GM19467 (cell line): ENCODE results near the gene NLRP5.
"Not testable (repeated sequence)": the region's sequence is repeated elsewhere in the genome, so short reads cannot be mapped to it uniquely, and the experiment has no call there.

Experiments
- ATAC-seq: cut with Tn5 transposase; IDR thresholded peaks from one replicate; pipeline ENCODE4 v1.9.1; 2021; ENCODE audit warnings: mild to moderate bottlenecking, moderate library complexity; ENCODE audit not compliant: unreplicated experiment

NLRP5 gene

DNA sequence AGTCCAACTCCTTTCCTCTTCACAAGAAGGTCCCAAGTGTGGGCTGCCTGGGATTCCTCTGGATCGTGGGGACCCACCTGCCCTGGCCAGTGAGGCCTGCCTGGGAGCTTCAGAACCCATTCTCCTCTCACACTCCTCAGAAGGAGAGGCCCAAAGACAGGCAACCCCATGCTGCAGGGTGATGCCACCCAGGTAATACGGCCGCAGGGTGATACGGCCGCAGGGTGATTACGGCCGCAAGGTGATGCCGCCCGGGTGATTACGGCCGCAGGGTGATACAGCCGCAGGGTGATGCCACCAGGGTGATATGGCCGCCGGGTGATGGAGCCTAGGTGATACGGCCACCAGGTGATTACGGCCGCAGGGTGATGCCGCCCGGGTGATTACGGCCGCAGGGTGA is 111.7 kb downstream of the NLRP5 start:
- ATAC-seq: not testable (repeated sequence)

DNA sequence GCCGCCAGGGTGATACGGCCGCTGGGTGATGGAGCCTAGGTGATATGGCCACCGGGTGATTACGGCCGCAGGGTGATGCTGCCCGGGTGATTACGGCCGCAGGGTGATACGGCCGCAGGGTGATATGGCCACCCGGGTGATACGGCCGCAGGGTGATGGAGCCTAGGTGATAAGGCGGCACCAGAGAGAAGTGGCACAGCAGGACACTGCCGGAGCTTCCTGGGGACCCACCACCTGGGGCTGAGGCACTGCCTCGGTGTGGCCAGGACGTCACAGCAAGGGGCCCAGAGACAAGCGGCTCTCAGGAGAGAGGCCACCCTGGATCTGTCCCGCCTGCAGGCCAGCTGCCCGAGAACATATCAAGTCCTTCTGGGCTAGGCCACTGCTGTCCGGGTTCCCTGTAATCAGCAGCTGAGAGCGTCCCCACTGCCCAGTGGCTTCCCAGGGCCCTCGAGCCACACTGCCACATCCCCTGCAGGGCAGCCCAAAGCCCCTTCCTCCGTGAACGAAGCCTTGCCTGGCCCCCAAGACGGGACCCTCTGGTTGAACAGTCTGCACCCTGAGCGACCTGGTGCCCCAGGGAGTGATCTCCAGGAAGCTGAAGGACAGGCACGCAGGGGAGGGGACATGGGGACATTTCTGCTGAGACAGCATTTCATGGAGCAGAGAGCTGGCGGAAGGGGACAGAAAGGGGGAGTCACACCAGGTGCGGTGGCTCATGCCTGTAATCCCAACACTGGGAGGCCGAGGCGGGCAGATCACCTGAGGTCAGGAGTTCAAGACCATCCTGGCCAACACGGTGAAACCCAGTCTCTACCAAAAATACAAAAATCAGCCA is 112.4 kb downstream of the NLRP5 start:
- no peak for ATAC-seq

DNA sequence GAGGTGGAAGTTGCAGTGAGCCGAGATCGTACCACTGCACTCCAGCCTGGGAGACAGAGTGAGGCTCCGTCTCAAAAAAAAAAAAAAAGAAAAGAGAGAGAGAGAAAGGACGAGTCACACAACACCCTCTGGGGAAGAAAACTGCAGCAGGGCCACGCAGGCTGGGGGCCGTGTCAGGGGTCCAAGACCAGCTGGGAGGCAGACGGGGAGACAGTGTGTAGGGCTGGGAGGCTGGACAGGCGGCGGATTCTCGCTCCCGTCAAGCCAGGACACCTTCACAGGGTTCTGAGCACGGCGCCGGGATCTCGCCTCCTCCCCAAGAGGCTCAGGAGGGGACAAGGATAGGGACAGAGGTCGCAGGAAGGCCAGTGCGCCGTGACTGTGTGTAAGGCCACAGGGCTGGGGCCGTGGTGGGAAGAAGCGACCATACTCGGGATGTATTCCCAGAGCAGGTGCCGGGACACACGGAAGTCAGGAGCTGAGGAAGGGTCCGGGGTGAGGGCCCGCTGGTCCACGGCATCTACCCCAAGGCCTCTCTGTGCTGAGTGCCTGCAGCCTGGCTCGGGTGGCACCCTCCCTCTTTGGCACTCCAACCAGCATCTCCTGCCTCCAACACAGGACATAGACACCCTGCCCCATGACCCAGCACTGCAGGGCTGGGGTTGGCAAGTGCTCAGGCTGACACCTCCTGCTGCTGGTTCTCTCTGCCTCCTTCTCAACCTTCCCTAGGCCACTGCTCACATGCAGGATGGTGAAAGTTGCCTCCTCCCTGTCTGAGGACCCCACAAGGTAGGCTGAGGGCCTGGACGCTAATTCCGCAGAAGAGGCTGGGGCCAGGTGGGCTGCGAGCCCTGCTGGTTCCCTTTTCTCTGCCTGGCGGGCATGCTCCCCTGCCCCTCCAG is 113.3 kb downstream of the NLRP5 start:
- no peak for ATAC-seq

DNA sequence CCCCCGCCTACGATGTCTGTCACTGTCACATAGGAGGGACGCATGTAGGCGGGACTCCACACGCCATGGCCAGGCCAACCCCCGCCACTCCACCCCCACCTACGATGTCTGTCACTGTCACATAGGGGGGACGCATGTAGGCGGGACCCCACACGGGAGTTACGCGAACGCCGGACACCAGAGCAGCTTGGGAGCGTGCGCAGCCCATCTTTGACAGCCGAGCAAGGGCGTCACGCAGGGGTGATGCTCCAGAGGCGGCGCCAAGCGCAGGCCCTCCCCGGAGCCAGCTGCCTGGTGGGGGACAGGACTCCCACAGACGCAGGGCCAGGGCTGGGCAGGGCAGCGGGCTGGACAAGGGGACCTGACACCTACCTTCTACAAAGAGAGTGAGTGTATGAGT is 114.5 kb downstream of the NLRP5 start:
- no peak for ATAC-seq

DNA sequence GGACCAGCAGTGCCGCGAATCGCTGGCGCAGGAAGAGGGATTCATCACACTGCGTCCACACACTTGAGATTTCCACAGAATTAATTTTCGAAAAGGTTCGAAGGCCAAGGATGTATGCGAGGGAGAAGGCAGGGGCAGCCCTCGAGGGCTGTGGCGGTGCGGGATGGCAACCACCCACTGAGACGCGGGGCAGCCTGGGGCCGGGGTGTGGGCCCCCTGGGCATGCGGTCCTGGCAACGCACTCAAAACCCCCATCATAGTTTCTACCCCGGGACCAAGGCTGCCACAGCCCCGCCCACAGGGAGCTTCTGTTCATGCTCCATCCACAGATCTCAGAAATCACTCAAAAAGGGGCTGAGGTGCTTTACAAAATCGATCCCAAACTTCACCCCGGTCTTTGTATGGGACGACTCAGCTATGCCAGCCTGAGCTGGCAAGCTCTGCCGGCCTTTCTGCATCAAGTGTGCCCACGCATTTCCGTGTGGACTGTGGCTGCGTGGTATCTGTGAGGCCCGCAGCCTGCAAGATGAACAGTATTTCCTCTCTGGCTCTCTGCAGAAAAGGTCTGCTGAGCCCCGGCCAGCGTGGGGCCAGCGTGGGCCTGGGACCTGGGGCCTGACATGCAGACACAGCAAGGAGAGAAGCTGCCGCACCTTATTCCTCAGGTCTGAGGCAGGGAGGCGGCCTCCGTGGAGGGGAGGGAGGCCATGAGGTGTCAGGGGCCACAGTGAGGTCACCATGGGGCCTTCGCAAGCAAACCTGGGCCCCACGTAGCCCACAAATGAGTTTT is 115.4 kb downstream of the NLRP5 start:
- no peak for ATAC-seq

DNA sequence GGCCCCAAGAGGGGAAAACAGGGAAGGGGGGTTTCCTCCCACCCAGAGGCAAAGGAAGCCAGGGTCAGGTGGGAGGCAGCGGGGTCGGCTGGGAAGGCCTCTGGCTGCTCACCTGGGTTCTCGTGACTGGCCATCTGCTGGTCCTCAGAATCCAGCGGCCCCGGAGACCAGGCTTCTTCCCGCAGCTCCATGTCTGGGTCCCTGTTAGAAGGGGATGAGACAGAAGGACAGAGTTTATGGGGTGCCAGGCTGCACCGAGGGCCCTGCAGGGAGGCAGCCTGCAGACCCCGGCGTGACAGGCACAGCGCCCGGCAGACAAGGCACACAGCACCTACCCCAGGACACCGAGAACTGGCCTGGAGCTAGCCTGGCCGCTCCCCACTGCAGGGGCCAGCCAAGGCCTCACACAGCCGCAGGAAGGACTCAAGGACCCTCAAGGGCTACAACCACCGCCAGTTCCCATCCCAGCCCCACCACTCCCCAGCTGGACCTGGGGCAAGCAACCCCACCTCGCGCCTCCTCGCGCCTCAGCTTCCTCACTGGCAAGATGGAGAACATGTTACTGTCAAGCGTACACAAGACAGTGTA is 116.5 kb downstream of the NLRP5 start:
- ATAC-seq: no peak

DNA sequence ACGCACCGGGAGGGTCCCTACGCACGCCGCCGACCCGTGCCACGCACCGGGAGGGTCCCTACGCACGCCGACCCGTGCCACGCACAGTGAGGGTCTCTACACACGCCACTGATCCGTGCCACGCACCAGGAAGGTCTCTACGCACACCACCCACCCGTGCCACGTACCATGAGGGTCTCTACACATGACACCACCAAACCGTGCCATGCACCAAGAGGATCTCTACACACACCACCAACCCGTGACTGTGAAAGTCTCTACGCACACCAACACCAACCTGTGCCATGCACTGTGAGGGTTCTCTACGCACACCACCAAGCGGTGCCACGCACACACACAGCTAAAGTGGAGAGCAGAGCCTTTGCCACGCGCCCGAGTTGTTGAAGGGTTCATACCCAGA is 117.8 kb downstream of the NLRP5 start:
- no peak for ATAC-seq

DNA sequence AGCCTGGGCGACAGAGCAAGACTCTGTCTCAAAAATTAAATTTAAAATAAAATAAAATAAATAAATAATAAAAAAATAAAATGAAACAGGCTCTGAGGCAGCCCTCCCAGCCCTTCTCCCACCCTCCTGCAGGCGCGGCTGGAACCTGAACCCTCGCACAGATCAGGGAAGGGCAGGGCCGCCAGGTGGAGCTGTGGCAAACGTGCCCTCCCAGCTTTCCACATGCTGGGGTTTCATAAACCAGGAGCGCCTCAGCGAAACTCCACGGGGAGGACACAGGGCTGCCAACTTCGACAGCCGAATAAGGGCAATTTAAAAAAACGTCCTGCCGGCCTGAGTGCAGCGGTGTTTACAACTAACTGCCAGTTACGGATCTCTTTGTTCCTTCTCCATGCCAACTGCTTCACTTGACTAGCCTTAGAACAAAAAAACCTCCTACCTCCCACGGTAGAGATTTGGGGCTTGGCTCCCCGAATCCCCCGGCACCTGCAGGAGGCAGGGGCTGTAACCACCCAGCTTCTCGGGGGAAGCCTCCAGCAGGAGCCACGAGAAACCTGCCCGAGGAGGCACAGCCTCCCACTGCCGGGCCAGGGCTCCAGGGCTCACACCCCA is 118.6 kb downstream of the NLRP5 start:
- ATAC-seq: no peak

DNA sequence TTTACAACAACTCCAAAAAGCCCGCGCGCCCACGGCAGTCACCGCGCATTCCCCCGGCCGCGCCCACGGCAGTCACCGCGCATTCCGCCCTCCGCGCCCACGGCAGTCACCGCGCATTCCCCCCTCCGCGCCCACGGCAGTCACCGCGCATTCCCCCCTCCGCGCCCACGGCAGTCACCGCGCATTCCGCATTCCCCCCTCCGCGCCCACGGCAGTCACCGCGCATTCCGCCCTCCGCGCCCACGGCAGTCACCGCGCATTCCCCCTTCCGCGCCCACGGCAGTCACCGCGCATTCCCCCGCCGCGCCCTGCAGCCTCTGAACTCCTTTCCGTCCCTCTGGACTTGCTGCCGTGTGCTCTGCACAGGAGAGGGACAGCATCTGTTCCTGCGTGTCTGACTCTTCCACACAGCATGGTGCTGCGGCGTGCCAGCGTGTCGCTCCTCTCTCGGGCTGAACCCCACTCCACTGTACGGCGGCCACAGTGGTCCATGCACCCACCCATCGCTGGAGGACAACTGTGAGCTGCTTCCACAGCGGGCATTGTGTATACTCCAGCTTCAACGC is 119.3 kb downstream of the NLRP5 start:
- ATAC-seq: not testable (repeated sequence)

DNA sequence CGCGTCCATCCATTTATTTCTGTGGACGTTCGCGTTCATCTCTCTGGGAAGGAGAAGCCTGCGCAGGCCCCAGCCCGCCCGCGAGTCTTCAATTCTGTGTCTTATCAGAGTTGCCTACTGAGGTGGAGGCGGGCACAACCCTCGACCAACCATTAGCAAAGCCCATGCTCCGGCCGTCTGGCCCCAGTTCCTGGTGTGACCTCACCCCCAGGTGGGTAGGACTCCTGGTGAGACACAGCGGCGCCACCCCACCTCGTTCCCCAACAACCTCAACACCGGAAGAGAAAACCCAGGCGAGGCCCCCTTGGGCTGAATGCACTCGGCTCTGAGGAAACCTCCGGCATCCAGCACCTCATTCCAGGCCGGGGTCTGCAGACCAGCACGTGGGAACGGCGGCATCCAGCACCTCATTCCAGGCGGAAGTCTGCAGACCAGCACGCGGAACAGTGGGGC is 119.8 kb downstream of the NLRP5 start:
- no peak for ATAC-seq

DNA sequence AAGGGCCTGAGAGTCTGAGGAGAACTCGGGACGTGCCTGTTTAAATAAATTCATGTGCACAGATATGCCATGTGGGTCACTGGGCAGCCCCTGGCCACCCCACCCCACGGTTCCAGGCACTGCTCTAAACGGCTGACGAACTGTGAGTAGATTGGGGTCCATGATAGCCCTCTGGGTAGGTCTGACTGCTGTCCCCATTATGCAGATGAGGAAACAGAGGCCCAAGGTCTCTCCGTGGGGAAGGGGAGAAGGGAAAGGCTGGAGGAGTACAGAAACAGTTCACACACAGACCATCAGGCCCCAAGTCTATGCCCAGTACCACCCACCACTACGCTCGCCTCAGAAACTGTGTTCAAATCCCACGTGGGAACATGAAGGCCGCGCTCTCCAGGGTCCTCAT is 120.4 kb downstream of the NLRP5 start:
- no peak for ATAC-seq

DNA sequence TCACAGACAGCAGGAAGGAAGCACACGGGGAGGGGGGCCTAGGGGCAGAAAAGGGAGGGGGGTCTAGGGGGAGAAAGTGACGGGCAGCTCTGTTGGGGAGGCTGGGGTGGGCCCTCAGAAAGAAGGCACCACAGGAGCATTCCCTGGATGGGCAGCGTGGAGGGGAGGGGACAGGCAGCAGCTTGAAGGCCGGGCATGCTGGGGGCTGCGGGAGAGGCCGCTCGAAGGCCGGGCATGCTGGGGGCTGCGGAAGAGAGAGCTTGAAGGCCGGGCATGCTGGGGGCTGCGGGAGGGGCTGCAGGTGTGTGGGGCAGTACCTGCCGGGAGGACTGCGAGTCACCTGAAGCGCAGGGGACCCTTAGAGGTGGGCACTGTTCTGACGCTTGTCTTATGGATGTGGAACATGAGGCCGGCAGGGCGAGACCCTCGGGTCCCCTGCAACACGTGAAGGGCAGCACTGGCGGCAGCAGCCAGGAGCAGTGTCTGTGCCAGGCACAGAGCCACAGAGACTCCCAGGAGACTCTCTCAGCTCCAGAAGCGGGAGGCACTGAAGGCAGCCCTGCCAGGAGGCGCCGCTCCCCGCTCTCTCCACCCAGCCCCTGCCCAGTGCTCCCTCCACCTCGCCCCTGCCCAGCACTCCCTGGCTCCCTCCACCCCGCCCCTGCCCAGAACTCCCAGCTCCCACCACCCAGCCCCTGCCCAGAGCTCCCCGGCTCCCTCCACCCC is 121.2 kb downstream of the NLRP5 start:
- ATAC-seq: no peak

DNA sequence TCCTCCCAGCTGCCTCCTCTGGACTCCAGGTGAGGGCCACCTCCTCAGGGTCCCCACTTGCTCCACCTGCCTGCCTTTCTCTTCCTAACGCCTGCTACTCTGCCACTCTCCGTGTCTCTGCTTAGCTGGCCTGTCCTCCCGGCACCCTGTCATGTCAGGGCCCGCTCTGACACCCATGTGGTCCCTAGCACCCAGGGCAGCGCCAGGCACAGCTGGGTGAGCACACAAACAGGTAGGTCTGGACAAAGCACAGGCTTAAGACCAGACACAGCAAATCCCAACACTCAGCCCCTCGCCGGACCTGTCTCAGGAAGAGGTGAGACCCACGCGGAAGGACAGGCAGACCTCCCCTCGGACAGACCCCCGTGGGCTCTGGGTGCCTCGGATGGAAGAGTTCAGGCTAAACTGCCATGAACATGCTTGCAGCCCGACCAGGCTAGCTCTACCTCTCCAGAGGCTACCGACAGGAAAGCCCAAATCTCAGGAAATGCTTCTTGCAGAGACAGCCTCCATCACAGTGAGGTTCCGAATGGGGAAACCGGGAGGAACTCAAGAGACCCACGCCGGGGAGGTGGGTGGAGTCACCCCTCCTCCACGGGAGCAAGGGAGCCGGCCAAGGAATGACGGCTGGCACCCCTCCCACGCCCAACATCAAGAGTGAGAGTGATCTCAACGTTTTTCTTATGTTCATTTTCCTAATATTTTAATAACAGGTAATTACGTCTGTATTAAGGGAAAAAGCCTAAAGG is 122.0 kb downstream of the NLRP5 start:
- no peak for ATAC-seq

DNA sequence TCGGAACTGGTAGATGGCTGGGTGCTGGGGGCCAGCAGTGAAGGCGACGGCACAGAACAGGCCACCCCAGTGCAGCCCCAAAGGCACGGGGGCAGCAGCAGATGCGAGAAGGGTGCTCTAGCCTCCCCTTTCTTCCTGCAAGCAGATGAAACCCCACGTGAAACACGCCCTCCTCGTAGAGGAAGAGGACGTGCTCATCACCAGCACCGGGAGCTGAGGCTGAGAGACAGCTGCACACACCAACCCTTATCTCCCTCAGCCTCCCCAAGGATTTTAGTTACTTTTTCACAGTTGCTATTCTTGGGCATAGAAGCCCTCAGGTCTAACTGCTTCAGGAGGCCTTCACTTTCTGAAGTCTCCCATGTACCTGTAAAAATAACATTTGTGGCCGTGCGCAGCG is 122.7 kb downstream of the NLRP5 start:
- no peak for ATAC-seq

DNA sequence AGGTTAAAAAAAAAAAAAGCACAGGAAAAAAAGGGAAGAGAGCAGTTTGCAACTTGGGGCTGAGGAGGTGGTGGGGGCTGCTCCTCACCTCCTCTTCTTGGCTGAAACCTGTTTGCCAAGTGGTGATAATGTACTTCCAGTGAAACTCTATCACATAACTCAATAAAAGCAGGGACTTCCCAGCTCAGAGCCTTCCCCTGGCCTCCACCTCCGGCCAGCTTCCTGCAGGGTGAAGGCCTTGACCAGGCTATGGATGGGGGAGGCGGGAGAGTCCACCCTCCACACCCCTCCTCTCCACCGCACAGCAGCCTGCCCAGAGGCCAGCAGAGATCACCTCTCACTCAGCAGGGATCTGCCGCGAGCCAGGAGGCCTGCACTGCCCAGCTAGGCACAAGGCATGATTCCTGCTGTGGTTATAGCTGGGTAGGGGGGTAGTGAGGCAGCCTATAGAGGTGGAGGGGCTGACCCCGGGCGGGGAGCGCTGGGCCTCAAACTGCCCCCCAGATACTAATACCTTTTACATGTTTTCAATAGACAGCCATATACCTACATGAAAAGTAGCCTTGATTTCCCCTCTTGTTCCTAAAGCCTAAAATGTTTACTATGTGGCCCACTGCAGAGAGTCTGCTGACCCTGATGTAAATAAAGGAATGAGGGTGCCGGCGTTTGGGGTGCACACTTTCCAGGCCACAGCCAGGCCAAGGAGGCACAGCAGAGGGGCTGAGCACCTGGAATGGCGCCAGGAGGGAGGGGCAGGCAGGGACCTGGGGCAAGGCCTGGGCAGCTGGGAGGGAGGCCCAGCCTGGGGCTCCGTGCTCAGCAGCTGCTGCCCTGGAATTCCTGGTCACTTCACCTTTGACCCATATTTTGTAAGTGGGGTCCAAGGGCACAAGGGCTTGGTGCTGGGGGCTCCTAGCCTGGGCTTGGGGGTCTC is 124.2 kb downstream of the NLRP5 start:
- no peak for ATAC-seq
